Brain microvascular endothelial cell (primary cell): ENCODE data around the gene RANBP17.

Experiments
- DNase-seq: peaks from one replicate; pipeline ENCODE4 v3.0.0-alpha.2; 2020
- H3K27ac ChIP-seq: fragments of 250-450 bp; sonication (Bioruptor Pico); 2 replicates; pipeline ENCODE4 v1.5.1; 2020; ENCODE audit warnings: mild to moderate bottlenecking, moderate library complexity
- H3K27me3 ChIP-seq: fragments of 250-450 bp; sonication (Bioruptor Pico); replicated peaks from 2 replicates; pipeline ENCODE4 v1.5.1; 2020; ENCODE audit warnings: mild to moderate bottlenecking
- H3K36me3 ChIP-seq: fragments of 250-450 bp; sonication (Bioruptor Pico); replicated peaks from 2 replicates; pipeline ENCODE4 v1.5.1; 2020; ENCODE audit warnings: mild to moderate bottlenecking
- H3K4me3 ChIP-seq: 2 replicates; pipeline ENCODE4 v1.5.1; 2011; ENCODE audit warnings: low read depth, mild to moderate bottlenecking, control low read depth, low read length, moderate library complexity
- CTCF ChIP-seq: IDR thresholded peaks from 2 replicates; pipeline ENCODE4 v1.5.1; 2011; ENCODE audit warnings: low read depth, mild to moderate bottlenecking, moderate library complexity, low read length, control low read depth, inconsistent platforms; ENCODE audit errors: missing control alignments
- in situ Hi-C: cut with HindIII; loops from 2 replicates; pipeline ENCODE4 v1.10.0; 2017; ENCODE audit warnings: low sequenced_read_pairs, low pct_ligation_motif_present

Gene RANBP17

GRCh38 chr5:171270136-171270535, 408.3 kb downstream of the RANBP17 start:
- Histone ChIP-seq H3K27ac (no peak overlapping the region), H3K27me3 (no peaks in the 10 kb centered on the region), H3K4me3 (no peak overlapping the region), H3K36me3 (no peaks in the 10 kb centered on the region)
- no peak for TF ChIP-seq CTCF
- in situ Hi-C loops, result no loop called here
- no peak for DNase-seq

- Histone ChIP-seq H3K4me3 (no peak overlapping the region), H3K27ac (no peak overlapping the region), H3K36me3 (no peaks in the 10 kb centered on the region), H3K27me3 (no peaks in the 10 kb centered on the region)
- TF ChIP-seq CTCF, result no peak
- in situ Hi-C loops, result no loop called here
- no peak for DNase-seq
These were observed 410.0 kb downstream of the RANBP17 start for GRCh38 chr5:171271798-171272197.

- in situ Hi-C loops, result no loop called here
- DNase-seq, result peak; percentile 39
- no peaks in the 10 kb centered on the region for H3K36me3 ChIP-seq
These were observed 411.5 kb downstream of the RANBP17 start for GRCh38 chr5:171272996-171273970.

GRCh38 chr5:171275841-171276544, 414.2 kb downstream of the RANBP17 start:
- no peak for TF ChIP-seq CTCF
- Histone ChIP-seq H3K27ac (no peak overlapping the region), H3K36me3 (no peaks in the 10 kb centered on the region), H3K4me3 (no peak overlapping the region), H3K27me3 (no peaks in the 10 kb centered on the region)
- DNase-seq, result no peak
- in situ Hi-C loops, result no loop called here

More at GRCh38 chr5:171272996-171273970, 411.5 kb downstream of the RANBP17 start:
- H3K27ac ChIP-seq, result no peak overlapping the region
- TF ChIP-seq CTCF, result peak; percentile 65
- H3K4me3 ChIP-seq, result no peak overlapping the region
- H3K27me3 ChIP-seq, result no peaks in the 10 kb centered on the region

- Histone ChIP-seq H3K27me3 (no peaks in the 10 kb centered on the region), H3K27ac (no peak overlapping the region), H3K4me3 (no peak overlapping the region), H3K36me3 (no peaks in the 10 kb centered on the region)
- DNase-seq, result no peak
- in situ Hi-C loops, result no loop called here
- no peak for TF ChIP-seq CTCF
These were observed 421.9 kb downstream of the RANBP17 start for GRCh38 chr5:171283753-171284152.
